Endothelial cell (in vitro differentiated cells): ENCODE results near the gene PDS5B. TPM values are rescaled to one million over a fixed set of nuclear protein-coding genes. Genes with fewer than 3 reads are reported as not detected.
A peak's percentile ranks its signal among the peaks of the same experiment; 100 is the strongest.
"Not testable (repeated sequence)": the region's sequence is repeated elsewhere in the genome, so short reads cannot be mapped to it uniquely, and the experiment has no call there.

Experiments used
- DNase-seq: peaks from one replicate; pipeline ENCODE4 v3.0.0; 2021; ENCODE audit warnings: low spot score
- H3K27ac Mint-ChIP-seq: one replicate; pipeline ENCODE4 v1.8.0; 2021; ENCODE audit warnings: mixed read lengths, inconsistent platforms; ENCODE audit not compliant: unreplicated experiment
- H3K27me3 Mint-ChIP-seq: one replicate; pipeline ENCODE4 v1.8.0; 2021; ENCODE audit warnings: mild to moderate bottlenecking, moderate library complexity, mixed read lengths, inconsistent platforms; ENCODE audit not compliant: unreplicated experiment
- H3K36me3 Mint-ChIP-seq: one replicate; pipeline ENCODE4 v1.8.0; 2021; ENCODE audit warnings: mild to moderate bottlenecking, low read depth, mixed read lengths, inconsistent platforms; ENCODE audit not compliant: unreplicated experiment
- H3K4me1 Mint-ChIP-seq: one replicate; pipeline ENCODE4 v1.8.0; 2021; ENCODE audit warnings: mild to moderate bottlenecking, mixed read lengths, inconsistent platforms; ENCODE audit not compliant: unreplicated experiment
- H3K4me3 Mint-ChIP-seq: one replicate; pipeline ENCODE4 v1.8.0; 2021; ENCODE audit warnings: mild to moderate bottlenecking, mixed read lengths, inconsistent platforms; ENCODE audit not compliant: unreplicated experiment
- H3K9me3 Mint-ChIP-seq: one replicate; pipeline ENCODE4 v1.8.0; 2021; ENCODE audit warnings: mixed read lengths, inconsistent platforms; ENCODE audit not compliant: unreplicated experiment
- total RNA-seq: library from RNA; stranded (reverse); fragmentation: NEBNext Ultra II Directional; extraction: Animal tissue kit (Norgen Biotek cat#: 25700); gene quantifications from one replicate; pipeline ENCODE4 v1.2.1, GENCODE V29; 2021; ENCODE audit not compliant: unreplicated experiment
- TF ChIP-seq, protein P1 (sequence below): fragments of 200-600 bp; sonication (generic); IDR thresholded peaks from one replicate; pipeline ENCODE4 v1.5.0; 2021; ENCODE audit warnings: antibody characterized with exemption; ENCODE audit not compliant: unreplicated experiment

The PDS5B gene
- total RNA-seq, 1 donor from 2014 or later: 72.3 TPM

DNA sequence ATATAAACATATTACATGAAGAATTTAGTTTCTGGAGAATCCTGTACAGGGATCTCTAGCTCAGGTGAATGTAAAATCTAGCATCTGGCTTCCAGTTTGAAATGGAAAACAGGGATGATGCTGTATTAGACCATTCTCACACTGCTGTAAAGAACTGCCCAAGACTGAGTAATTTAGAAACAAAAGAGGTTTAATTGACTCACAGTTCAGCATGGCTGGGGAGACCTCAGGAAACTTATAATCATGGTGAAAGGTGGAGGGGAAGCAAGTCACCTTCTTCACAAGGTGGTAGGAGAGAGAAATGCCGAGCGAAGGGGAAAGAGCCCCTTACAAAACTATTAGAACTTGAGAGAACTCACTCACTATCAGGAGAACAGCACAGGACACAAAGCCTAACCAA is 30.6 kb upstream of the PDS5B start:
- Mint-ChIP-seq H3K4me1 (no peaks in the 10 kb centered on the region), H3K27me3 (peaks cover 2% of the 10 kb centered on the region), H3K9me3 (no peaks in the 10 kb centered on the region), H3K27ac (no peak overlapping the region), H3K4me3 (no peak overlapping the region), H3K36me3 (no peaks in the 10 kb centered on the region)
- no peak for DNase-seq
- TF ChIP-seq, protein P1, sequence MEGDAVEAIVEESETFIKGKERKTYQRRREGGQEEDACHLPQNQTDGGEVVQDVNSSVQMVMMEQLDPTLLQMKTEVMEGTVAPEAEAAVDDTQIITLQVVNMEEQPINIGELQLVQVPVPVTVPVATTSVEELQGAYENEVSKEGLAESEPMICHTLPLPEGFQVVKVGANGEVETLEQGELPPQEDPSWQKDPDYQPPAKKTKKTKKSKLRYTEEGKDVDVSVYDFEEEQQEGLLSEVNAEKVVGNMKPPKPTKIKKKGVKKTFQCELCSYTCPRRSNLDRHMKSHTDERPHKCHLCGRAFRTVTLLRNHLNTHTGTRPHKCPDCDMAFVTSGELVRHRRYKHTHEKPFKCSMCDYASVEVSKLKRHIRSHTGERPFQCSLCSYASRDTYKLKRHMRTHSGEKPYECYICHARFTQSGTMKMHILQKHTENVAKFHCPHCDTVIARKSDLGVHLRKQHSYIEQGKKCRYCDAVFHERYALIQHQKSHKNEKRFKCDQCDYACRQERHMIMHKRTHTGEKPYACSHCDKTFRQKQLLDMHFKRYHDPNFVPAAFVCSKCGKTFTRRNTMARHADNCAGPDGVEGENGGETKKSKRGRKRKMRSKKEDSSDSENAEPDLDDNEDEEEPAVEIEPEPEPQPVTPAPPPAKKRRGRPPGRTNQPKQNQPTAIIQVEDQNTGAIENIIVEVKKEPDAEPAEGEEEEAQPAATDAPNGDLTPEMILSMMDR: no peak

DNA sequence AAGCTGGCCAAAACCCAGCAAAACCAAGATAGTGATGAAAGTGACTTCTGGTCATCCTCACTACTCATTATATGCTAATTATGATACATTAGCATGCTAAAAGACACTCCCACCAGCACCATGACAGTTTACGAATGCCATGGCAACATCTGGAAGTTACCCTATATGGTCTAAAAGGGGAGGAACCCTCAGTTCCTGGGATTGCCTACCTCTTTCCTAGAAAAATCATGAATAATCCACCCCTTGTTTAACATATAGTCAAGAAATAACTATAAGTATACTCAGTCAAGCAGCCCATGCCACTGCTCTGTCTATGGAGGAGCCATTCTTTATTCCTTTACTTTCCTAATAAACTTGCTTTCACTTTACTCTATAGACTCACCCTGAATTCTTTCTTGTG is 25.4 kb upstream of the PDS5B start:
- H3K4me1 Mint-ChIP-seq, H3K9me3 Mint-ChIP-seq, H3K36me3 Mint-ChIP-seq, H3K27ac Mint-ChIP-seq, DNase-seq, H3K4me3 Mint-ChIP-seq, H3K27me3 Mint-ChIP-seq: not testable (repeated sequence)

DNA sequence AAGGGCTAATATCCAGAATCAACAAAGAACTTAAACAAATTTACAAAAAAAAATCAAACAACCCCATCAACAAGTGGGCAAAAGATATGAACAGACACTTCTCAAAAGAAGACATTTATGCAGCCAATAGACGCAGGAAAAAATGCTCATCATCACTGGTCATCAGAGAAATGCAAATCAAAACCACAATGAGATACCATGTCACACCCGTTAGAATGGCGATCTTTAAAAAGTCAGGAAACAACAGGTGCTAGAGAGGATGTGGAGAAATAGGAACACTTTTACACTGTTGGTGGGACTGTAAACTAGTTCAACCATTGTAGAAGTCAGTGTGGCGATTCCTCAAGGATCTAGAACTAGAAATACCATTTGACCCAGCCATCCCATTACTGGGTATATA is 10.6 kb upstream of the PDS5B start:
- H3K36me3 Mint-ChIP-seq, H3K27me3 Mint-ChIP-seq, H3K4me1 Mint-ChIP-seq, DNase-seq, H3K27ac Mint-ChIP-seq, H3K4me3 Mint-ChIP-seq: not testable (repeated sequence)
- H3K9me3 Mint-ChIP-seq: peaks cover 11% of the 10 kb centered on the region

GRCh38 chr13:32577032-32577431 is 9.2 kb upstream of the PDS5B start:
- TF ChIP-seq, protein P1: no peak
- DNase-seq: no peak
- H3K4me1 Mint-ChIP-seq: no peaks in the 10 kb centered on the region
- peaks cover 11% of the 10 kb centered on the region for H3K9me3 Mint-ChIP-seq
- H3K27me3 Mint-ChIP-seq: no peaks in the 10 kb centered on the region
- peak overlapping the region; percentile 77 for H3K4me3 Mint-ChIP-seq
- peaks cover 9% of the 10 kb centered on the region for H3K36me3 Mint-ChIP-seq
- no peak overlapping the region for H3K27ac Mint-ChIP-seq

GRCh38 chr13:32581177-32581786 is 5.0 kb upstream of the PDS5B start:
- Mint-ChIP-seq H3K4me3 (no peak overlapping the region), H3K4me1 (peaks cover 5% of the 10 kb centered on the region), H3K27me3 (peaks cover 4% of the 10 kb centered on the region), H3K36me3 (peaks cover 9% of the 10 kb centered on the region), H3K27ac (no peak overlapping the region), H3K9me3 (peaks cover 11% of the 10 kb centered on the region)
- DNase-seq: no peak
- TF ChIP-seq, protein P1: peak; percentile 61

- Mint-ChIP-seq H3K27me3 (peaks cover 5% of the 10 kb centered on the region), H3K36me3 (peaks cover 3% of the 10 kb centered on the region), H3K27ac (no peak overlapping the region), H3K4me1 (peaks cover 5% of the 10 kb centered on the region), H3K4me3 (no peak overlapping the region), H3K9me3 (peaks cover 8% of the 10 kb centered on the region)
- DNase-seq: no peak
- TF ChIP-seq, protein P1: no peak
Observed at GRCh38 chr13:32582281-32582680, 4.0 kb upstream of the PDS5B start.
